HG03097 (cell line): ENCODE results near the gene CFP.

Source experiments
- ATAC-seq: cut with Tn5 transposase; IDR thresholded peaks from one replicate; pipeline ENCODE4 v1.9.1; 2021; ENCODE audit not compliant: unreplicated experiment, low FRiP score

The CFP gene

GRCh38 chrX:47577424-47577823, 52.3 kb downstream of the CFP start:
- ATAC-seq = no peak

GRCh38 chrX:47576021-47576898, 53.5 kb downstream of the CFP start:
- ATAC-seq = no peak

- no peak for ATAC-seq
Measured at GRCh38 chrX:47574547-47575301, 55.0 kb downstream of the CFP start.

GRCh38 chrX:47574076-47574546, 55.6 kb downstream of the CFP start:
- ATAC-seq = no peak

GRCh38 chrX:47573341-47574075, 56.2 kb downstream of the CFP start:
- ATAC-seq = no peak
